NCI-H128 (cell line): ENCODE measurements around the gene UBTD1.

ENCODE experiments used
- DNase-seq: peaks from one replicate; lab custom pipeline; 2025; ENCODE audit not compliant: unreplicated experiment; lab: John Stamatoyannopoulos, UW

Gene UBTD1

DNA sequence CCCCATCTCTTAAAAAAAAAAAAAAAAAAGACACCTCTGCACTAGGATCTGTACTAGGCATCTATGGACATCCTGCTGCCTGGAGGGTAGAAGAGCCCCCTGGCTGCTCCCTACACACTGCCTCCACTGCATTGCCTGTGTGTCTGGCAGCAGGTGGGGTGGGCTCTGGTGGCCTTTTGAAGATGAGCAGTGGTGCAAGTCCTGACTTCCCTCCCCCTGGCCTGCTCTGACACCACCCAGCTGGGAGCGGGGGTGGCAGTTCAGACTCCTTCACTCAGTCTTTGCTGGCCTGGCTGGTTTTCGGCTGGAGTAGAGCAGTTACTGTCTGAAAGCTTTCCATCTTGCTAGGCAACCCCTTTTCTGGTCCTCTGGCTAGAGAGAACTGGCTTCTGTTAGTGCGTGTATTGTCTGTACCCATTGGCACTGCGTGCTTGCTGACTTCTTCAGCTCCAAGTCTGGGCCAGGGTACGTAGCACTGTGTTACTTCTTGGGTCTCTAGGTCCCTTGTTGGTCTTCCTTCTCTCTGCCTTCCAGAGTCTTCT, 108.4 kb downstream of the UBTD1 start:
- no peak for DNase-seq

DNA sequence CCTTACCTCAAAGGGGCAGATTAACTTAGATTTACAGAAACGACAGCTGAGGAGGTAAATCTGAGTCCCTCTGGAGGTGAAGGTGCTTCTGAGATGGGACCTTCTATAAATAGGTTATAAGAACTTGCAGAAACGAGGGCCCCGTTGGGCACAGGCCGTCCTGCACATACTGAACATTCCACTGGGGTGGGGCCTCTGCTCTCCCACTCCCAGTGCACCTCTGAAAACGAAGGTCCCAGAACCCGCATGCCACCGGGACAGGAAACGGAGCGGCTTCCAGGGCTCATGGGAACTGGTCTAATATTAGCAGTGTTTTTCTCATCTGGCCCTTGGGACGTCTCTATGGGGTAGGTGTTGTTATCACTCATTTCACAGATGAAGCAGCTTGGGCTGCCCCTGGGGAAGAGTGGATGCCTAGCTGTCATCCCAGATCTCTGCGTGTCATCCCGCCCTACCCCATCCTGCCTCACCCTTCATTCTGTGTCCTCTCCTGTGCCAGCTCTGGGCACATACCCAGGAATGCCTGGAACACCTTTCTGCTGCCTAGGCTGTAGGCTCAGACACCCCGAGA, 110.4 kb downstream of the UBTD1 start:
- no peak for DNase-seq

DNA sequence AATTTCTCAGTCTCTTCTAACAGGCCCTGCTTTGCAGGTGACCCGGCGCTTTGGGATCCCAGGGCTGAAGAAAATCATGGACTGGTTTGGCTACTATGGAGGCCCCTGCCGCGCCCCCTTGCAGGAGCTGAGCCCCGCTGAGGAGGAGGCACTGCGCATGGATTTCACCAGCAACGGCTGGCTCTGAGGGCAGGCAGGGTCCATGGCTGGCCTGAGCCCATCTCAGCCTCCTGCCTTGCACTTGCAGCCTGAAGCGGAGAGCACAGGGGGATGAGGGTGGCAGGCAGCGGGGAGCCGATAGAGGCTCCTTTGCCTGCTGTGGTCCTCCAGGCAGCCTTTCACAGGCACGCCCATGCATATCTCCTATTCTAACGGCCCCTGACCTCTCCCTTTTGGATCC, 112.7 kb downstream of the UBTD1 start:
- DNase-seq = no peak

DNA sequence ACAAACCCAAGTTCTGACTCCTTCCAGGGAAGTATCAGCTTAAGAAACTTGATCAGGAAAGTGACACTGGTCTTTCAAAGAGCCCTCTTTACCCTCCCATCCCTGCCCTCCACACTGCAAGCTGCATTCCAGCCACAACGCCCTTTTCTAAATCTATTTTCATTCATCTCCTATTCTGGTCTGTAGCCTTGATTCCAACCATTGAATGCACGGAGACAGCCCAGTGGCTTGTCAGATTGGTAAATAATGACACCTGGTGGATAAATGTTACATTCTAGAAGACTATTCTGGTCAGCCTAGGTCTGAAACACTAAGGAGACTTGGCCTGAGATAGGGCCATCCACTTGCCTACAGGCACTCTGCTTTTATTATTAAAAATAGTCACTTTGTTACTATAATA, 113.7 kb downstream of the UBTD1 start:
- DNase-seq = no peak

DNA sequence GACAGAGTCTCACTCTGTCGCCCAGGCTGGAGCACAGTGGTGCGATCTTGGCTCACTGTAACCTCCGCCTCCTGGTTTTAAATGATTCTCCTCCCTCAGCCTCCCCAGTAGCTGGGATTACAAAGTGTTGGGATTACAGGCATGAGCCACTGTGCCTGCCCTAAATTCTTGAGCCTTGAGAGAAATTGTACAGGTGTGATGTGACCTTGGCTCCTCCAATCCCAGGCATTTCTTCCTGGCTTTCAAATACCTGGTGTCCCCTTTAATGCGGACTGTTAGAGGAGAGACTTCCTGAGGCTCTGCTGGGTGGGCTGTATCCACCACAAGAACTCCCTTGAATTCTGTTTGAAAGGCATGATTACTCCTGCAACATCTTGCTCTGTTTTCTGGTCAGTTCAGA, 119.6 kb downstream of the UBTD1 start:
- DNase-seq = no peak

DNA sequence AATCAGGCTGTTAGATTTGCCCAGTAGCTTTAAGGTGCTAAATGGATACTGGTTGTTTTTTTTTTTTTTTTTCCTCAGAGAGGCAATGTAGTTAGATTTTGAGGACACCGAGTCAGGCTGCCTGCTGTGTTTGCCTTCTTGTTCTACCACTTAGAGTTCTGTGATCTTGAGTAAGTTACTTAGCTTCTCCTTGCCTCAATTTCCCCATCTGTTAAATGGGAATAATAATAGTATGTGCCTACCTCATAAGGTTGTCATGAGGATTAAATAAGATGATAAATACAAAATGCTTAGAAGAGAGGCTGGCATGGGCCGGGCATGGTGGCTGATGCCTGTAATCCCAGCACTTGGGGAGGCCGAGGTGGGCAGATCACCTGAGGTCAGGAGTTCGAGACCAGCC, 120.0 kb downstream of the UBTD1 start:
- no peak for DNase-seq
